Activated naive CD4-positive, alpha-beta T cell treated with Interleukin-2 at 50 U/mL for 16 hours (primary cell): ENCODE results near the gene PCNX1.
"Not testable (repeated sequence)": the region's sequence is repeated elsewhere in the genome, so short reads cannot be mapped to it uniquely, and the experiment has no call there.

ENCODE experiments used
- DNase-seq: peaks from one replicate; pipeline ENCODE4 v3.0.0-alpha.2; 2020

Gene PCNX1

GRCh38 chr14:71022939-71023338 lies 115.7 kb downstream of the PCNX1 start:
- no peak for DNase-seq

- DNase-seq = no peak
Measured at GRCh38 chr14:71029236-71029781, 122.0 kb downstream of the PCNX1 start.

- DNase-seq = no peak
Measured at GRCh38 chr14:71031000-71031399, 123.7 kb downstream of the PCNX1 start.

- DNase-seq = no peak
Measured at GRCh38 chr14:71036433-71036832, 129.2 kb downstream of the PCNX1 start.

- DNase-seq = no peak
Measured at GRCh38 chr14:71048393-71048792, 141.1 kb downstream of the PCNX1 start.

- DNase-seq = no peak
Measured at GRCh38 chr14:71049435-71050133, 142.3 kb downstream of the PCNX1 start.

- DNase-seq = no peak
Measured at GRCh38 chr14:71050227-71050823, 143.1 kb downstream of the PCNX1 start.

GRCh38 chr14:71054706-71055105 lies 147.4 kb downstream of the PCNX1 start:
- no peak for DNase-seq

- no peak for DNase-seq
Measured at GRCh38 chr14:71056168-71056567, 148.9 kb downstream of the PCNX1 start.

- no peak for DNase-seq
Measured at GRCh38 chr14:71060274-71060673, 153.0 kb downstream of the PCNX1 start.

- DNase-seq = no peak
Measured at GRCh38 chr14:71060825-71061455, 153.7 kb downstream of the PCNX1 start.

- DNase-seq = no peak
Measured at GRCh38 chr14:71061458-71061857, 154.2 kb downstream of the PCNX1 start.

- DNase-seq = no peak
Measured at GRCh38 chr14:71062581-71063303, 155.5 kb downstream of the PCNX1 start.

GRCh38 chr14:71063351-71063750 lies 156.1 kb downstream of the PCNX1 start:
- no peak for DNase-seq

- DNase-seq = not testable (repeated sequence)
Measured at GRCh38 chr14:71064747-71065146, 157.5 kb downstream of the PCNX1 start.

GRCh38 chr14:71070169-71070568 lies 162.9 kb downstream of the PCNX1 start:
- no peak for DNase-seq

- DNase-seq = no peak
Measured at GRCh38 chr14:71071042-71071441, 163.8 kb downstream of the PCNX1 start.

- no peak for DNase-seq
Measured at GRCh38 chr14:71076462-71077092, 169.3 kb downstream of the PCNX1 start.

- no peak for DNase-seq
Measured at GRCh38 chr14:71078500-71078899, 171.2 kb downstream of the PCNX1 start.

- DNase-seq = no peak
Measured at GRCh38 chr14:71086567-71086966, 179.3 kb downstream of the PCNX1 start.

- no peak for DNase-seq
Measured at GRCh38 chr14:71089971-71090370, 182.7 kb downstream of the PCNX1 start.

- no peak for DNase-seq
Measured at GRCh38 chr14:71094722-71095121, 187.5 kb downstream of the PCNX1 start.

- no peak for DNase-seq
Measured at GRCh38 chr14:71096947-71097346, 189.7 kb downstream of the PCNX1 start.
